ENCODE data around the gene EML4. TPM values are rescaled to one million over a fixed set of nuclear protein-coding genes. Genes with fewer than 3 reads are reported as not detected.
A peak's percentile ranks its signal among the peaks of the same experiment; 100 is the strongest.

EML4 gene
- total and polyA plus RNA-seq, 2 of the 13 experiments (the other 11 are each of a cell fraction or from before 2014, with no cell fraction given): 243 to 476 TPM

GRCh38 chr2:42342061-42342794, 173.1 kb downstream of the EML4 start:
- Histone ChIP-seq H3K79me2 (ENCODE audit: insufficient read depth, low read length) (peaks cover 27% of the 10 kb centered on the region), H3K4me2 (ENCODE audit: low read depth, low read length) (no peak overlapping the region), H3K9me3 (ENCODE audit: low read length) (no peaks in the 10 kb centered on the region), H3K9ac (ENCODE audit: insufficient read depth, low read depth, low read length) (no peak overlapping the region), H3K27ac (ENCODE audit: extremely low read length, insufficient read depth, low read length) (peak overlapping the region; percentile 22), H4K20me1 (ENCODE audit: insufficient read depth, low read length) (peaks cover 37% of the 10 kb centered on the region; the same call in 1 of the 2 replicates), H3K27me3 (ENCODE audit: control insufficient read depth in 1 of 2, insufficient read depth in 2 of 2, low read length in 2 of 2) (no peaks in the 10 kb centered on the region), H3K4me3 (replicated peaks in 1 of 3; ENCODE audit: insufficient read depth in 1 of 3, low read depth in 2 of 3, low read length in 3 of 3) (no peak overlapping the region), H3K36me3 (replicated peaks in 1 of 2; ENCODE audit: control insufficient read depth in 1 of 2, insufficient read depth in 2 of 2, low read length in 2 of 2) (peaks cover 3 to 8% of the 10 kb centered on the region in 2 experiments), H3K4me1 (ENCODE audit: insufficient read depth, low read length) (peaks cover 49% of the 10 kb centered on the region), H2AFZ (ENCODE audit: low read length) (no peak overlapping the region)
- in situ Hi-C loops (cut with HindIII; ENCODE audit: extremely low pct_ligation_motif_present, low pct_unique_long_range_greater_than_20kb) (no loop called here), intact Hi-C loops (cut with micrococcal nuclease; ENCODE audit: unreplicated experiment) (loop anchor here (2.0 kb wide), 1 partner anchor 19 kb away; the partner anchor contains the start of gene COX7A2L)
- peak; percentile 34 for FAIRE-seq
- peak; percentile 82 for DNase-seq (ENCODE audit: low spot score)
- POLR2A ChIA-PET: interaction anchor here (1.0 to 1.1 kb wide), 2 partner anchors 16 to 18 kb away, joined by 3 read pairs; partner anchors contain the start of gene COX7A2L
- WGBS (ENCODE audit: low lambda C conversion rate): 87% methylated on average over 8 of the region's 8 CpGs
- no TSS peak for BruUV-seq (replicated peaks)
- CTCF ChIA-PET (ENCODE audit: low intra/inter-chr PET ratio, low total read pairs): no interaction called here
- peak; percentile 31 for ATAC-seq
- no peak for TF ChIP-seq MTERF4 (CRISPR knock-in tag; IDR thresholded peaks at IDR 0.05)
- TF ChIP-seq TEAD2 (CRISPR knock-in tag; IDR thresholded peaks at IDR 0.05): 0 out of 2 replicates have a peak, but pooled peaks have one; percentile 65
- TF ChIP-seq ZNF256 (CRISPR knock-in tag; conservative IDR thresholded peaks at IDR 0.05): no peak
- TF ChIP-seq ZNF232 (CRISPR knock-in tag; IDR thresholded peaks at IDR 0.05; ENCODE audit: borderline replicate concordance): no peak
- no peak for TF ChIP-seq SNAI1 (CRISPR knock-in tag; IDR thresholded peaks at IDR 0.05; ENCODE audit: borderline replicate concordance)
- TF ChIP-seq ZNF18 (CRISPR knock-in tag; IDR thresholded peaks at IDR 0.05; ENCODE audit: insufficient replicate concordance): no peak
- 0 out of 2 replicates have a peak, but pooled peaks have one; percentile 21 for TF ChIP-seq ZNF263 (CRISPR knock-in tag; IDR thresholded peaks at IDR 0.05)
- 0 out of 2 replicates have a peak, but pooled peaks have one; percentile 51 for TF ChIP-seq ETS1 (CRISPR knock-in tag; IDR thresholded peaks at IDR 0.05)
- TF ChIP-seq DNMT1 (CRISPR knock-in tag; IDR thresholded peaks at IDR 0.05): no peak
- no peak for TF ChIP-seq PHF21A (CRISPR knock-in tag; IDR thresholded peaks at IDR 0.05)
- no peak for TF ChIP-seq SP5 (CRISPR knock-in tag; IDR thresholded peaks at IDR 0.05; ENCODE audit: borderline replicate concordance, low read depth)
- TF ChIP-seq HINFP (CRISPR knock-in tag; IDR thresholded peaks at IDR 0.05; ENCODE audit: low read depth): no peak
- no peak for TF ChIP-seq CEBPG (CRISPR knock-in tag; IDR thresholded peaks at IDR 0.05)
- TF ChIP-seq SNAPC5 (CRISPR knock-in tag; IDR thresholded peaks at IDR 0.05; ENCODE audit: borderline replicate concordance): no peak
- TF ChIP-seq SOX6 (IDR thresholded peaks at IDR 0.05): no peak
- no peak for TF ChIP-seq SOX6 (CRISPR knock-in tag; IDR thresholded peaks at IDR 0.05)
- no peak for TF ChIP-seq NR0B2 (CRISPR knock-in tag; IDR thresholded peaks at IDR 0.05)

Data from HepG2 (cell line).